ENCODE results near the gene OR6C74. TPM values are rescaled to one million over a fixed set of nuclear protein-coding genes. Genes with fewer than 3 reads are reported as not detected.

OR6C74 gene
- total and polyA plus RNA-seq, 2 donors (not counting 1 experiment from before 2014, with no cell fraction given): not detected

DNA sequence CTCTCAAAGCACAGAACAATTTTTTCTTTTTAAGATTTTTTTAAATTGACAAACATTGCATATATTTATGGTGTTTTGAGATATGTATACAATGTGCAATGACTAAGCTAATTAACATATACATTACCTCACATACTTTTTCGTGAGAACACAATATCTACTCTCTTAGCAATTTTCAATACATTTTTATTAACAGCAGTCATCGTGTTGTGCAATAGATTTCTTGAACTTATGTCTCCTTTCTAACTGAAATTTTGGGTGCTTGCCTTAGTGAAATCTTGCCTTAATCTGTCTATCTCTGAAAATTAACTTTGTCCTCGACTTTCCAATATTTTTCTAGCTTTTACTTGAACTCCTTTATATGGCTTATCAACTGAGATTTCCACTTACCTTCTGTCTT, 16.8 kb upstream of the OR6C74 start:
- H3K9ac ChIP-seq (ENCODE audit: insufficient read depth, low read length): no peak overlapping the region
- H3K4me3 ChIP-seq (replicated peaks in 1 of 4; ENCODE audit: control extremely low read depth in 1 of 4, insufficient read depth in 1 of 4, low read depth in 3 of 4, low read length in 4 of 4): no peak overlapping the region
- no peak for TF ChIP-seq EZH2 (IDR thresholded peaks at IDR 0.05; ENCODE audit: low read length, missing control alignments)
- TF ChIP-seq, protein P1, sequence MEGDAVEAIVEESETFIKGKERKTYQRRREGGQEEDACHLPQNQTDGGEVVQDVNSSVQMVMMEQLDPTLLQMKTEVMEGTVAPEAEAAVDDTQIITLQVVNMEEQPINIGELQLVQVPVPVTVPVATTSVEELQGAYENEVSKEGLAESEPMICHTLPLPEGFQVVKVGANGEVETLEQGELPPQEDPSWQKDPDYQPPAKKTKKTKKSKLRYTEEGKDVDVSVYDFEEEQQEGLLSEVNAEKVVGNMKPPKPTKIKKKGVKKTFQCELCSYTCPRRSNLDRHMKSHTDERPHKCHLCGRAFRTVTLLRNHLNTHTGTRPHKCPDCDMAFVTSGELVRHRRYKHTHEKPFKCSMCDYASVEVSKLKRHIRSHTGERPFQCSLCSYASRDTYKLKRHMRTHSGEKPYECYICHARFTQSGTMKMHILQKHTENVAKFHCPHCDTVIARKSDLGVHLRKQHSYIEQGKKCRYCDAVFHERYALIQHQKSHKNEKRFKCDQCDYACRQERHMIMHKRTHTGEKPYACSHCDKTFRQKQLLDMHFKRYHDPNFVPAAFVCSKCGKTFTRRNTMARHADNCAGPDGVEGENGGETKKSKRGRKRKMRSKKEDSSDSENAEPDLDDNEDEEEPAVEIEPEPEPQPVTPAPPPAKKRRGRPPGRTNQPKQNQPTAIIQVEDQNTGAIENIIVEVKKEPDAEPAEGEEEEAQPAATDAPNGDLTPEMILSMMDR (conservative IDR thresholded peaks at IDR 0.05 in 1 of 2, IDR thresholded peaks at IDR 0.05 in 1 of 2; ENCODE audit: low read depth in 1 of 2, low read length in 2 of 2): no peak
- no peaks in the 10 kb centered on the region for H3K79me2 ChIP-seq (ENCODE audit: control insufficient read depth, insufficient read depth, low read length)
- H3K36me3 ChIP-seq (ENCODE audit: control insufficient read depth, insufficient read depth, low read length): no peaks in the 10 kb centered on the region
- H4K20me1 ChIP-seq (ENCODE audit: control insufficient read depth, extremely low read depth, insufficient read depth, low read length): no peaks in the 10 kb centered on the region
- H3K27ac ChIP-seq (ENCODE audit: insufficient read depth, low read length): no peak overlapping the region
- no peaks in the 10 kb centered on the region for H3K27me3 ChIP-seq (ENCODE audit: control insufficient read depth, insufficient read depth, low read length)
- no peaks in the 10 kb centered on the region for H3K4me1 ChIP-seq (ENCODE audit: control insufficient read depth, extremely low read depth, insufficient read depth, low read length)
- no peak overlapping the region for H2AFZ ChIP-seq (ENCODE audit: low read length)
- peak in 1 of 2 donors; percentile 9 for DNase-seq (ENCODE audit: low read depth in 2 of 2)
- H3K9me3 ChIP-seq (ENCODE audit: control insufficient read depth, insufficient read depth, low read depth, low read length): no peaks in the 10 kb centered on the region
- no peak overlapping the region for H3K4me2 ChIP-seq (ENCODE audit: extremely low read depth, insufficient read depth, low read length)

GRCh38 chr12:55246159-55246558, 1.8 kb downstream of the OR6C74 start:
- H3K27ac ChIP-seq (ENCODE audit: insufficient read depth, low read length): no peak overlapping the region
- H3K4me2 ChIP-seq (ENCODE audit: extremely low read depth, insufficient read depth, low read length): no peak overlapping the region
- no peaks in the 10 kb centered on the region for H3K27me3 ChIP-seq (ENCODE audit: control insufficient read depth, insufficient read depth, low read length)
- no peak overlapping the region for H2AFZ ChIP-seq (ENCODE audit: low read length)
- no peak overlapping the region for H3K4me3 ChIP-seq (replicated peaks in 1 of 4; ENCODE audit: control extremely low read depth in 1 of 4, insufficient read depth in 1 of 4, low read depth in 3 of 4, low read length in 4 of 4)
- no peaks in the 10 kb centered on the region for H3K36me3 ChIP-seq (ENCODE audit: control insufficient read depth, insufficient read depth, low read length)
- DNase-seq (ENCODE audit: low read depth in 2 of 2): no peak
- H3K9me3 ChIP-seq (ENCODE audit: control insufficient read depth, insufficient read depth, low read depth, low read length): no peaks in the 10 kb centered on the region
- H3K79me2 ChIP-seq (ENCODE audit: control insufficient read depth, insufficient read depth, low read length): no peaks in the 10 kb centered on the region
- TF ChIP-seq, protein P1 (conservative IDR thresholded peaks at IDR 0.05 in 1 of 2, IDR thresholded peaks at IDR 0.05 in 1 of 2; ENCODE audit: low read depth in 1 of 2, low read length in 2 of 2): no peak
- no peak for TF ChIP-seq EZH2 (IDR thresholded peaks at IDR 0.05; ENCODE audit: low read length, missing control alignments)
- no peaks in the 10 kb centered on the region for H3K4me1 ChIP-seq (ENCODE audit: control insufficient read depth, extremely low read depth, insufficient read depth, low read length)
- H4K20me1 ChIP-seq (ENCODE audit: control insufficient read depth, extremely low read depth, insufficient read depth, low read length): no peaks in the 10 kb centered on the region
- H3K9ac ChIP-seq (ENCODE audit: insufficient read depth, low read length): no peak overlapping the region

GRCh38 chr12:55250944-55251343, 6.5 kb downstream of the OR6C74 start:
- no peaks in the 10 kb centered on the region for H3K27me3 ChIP-seq (ENCODE audit: control insufficient read depth, insufficient read depth, low read length)
- no peak for DNase-seq (ENCODE audit: low read depth in 2 of 2)
- no peak overlapping the region for H3K4me2 ChIP-seq (ENCODE audit: extremely low read depth, insufficient read depth, low read length)
- no peaks in the 10 kb centered on the region for H3K79me2 ChIP-seq (ENCODE audit: control insufficient read depth, insufficient read depth, low read length)
- H3K4me1 ChIP-seq (ENCODE audit: control insufficient read depth, extremely low read depth, insufficient read depth, low read length): no peaks in the 10 kb centered on the region
- no peak overlapping the region for H3K27ac ChIP-seq (ENCODE audit: insufficient read depth, low read length)
- no peaks in the 10 kb centered on the region for H4K20me1 ChIP-seq (ENCODE audit: control insufficient read depth, extremely low read depth, insufficient read depth, low read length)
- no peak overlapping the region for H3K4me3 ChIP-seq (replicated peaks in 1 of 4; ENCODE audit: control extremely low read depth in 1 of 4, insufficient read depth in 1 of 4, low read depth in 3 of 4, low read length in 4 of 4)
- no peaks in the 10 kb centered on the region for H3K36me3 ChIP-seq (ENCODE audit: control insufficient read depth, insufficient read depth, low read length)
- H2AFZ ChIP-seq (ENCODE audit: low read length): no peak overlapping the region
- TF ChIP-seq EZH2 (IDR thresholded peaks at IDR 0.05; ENCODE audit: low read length, missing control alignments): no peak
- TF ChIP-seq, protein P1 (conservative IDR thresholded peaks at IDR 0.05 in 1 of 2, IDR thresholded peaks at IDR 0.05 in 1 of 2; ENCODE audit: low read depth in 1 of 2, low read length in 2 of 2): no peak
- no peaks in the 10 kb centered on the region for H3K9me3 ChIP-seq (ENCODE audit: control insufficient read depth, insufficient read depth, low read depth, low read length)
- no peak overlapping the region for H3K9ac ChIP-seq (ENCODE audit: insufficient read depth, low read length)
